Astrocyte (in vitro differentiated cells and primary cell): Measurements from ENCODE around the gene INSM1.

Experiments used
- CTCF ChIP-seq: IDR thresholded peaks from 2 replicates; pipeline ENCODE4 v1.5.1; 2011; ENCODE audit warnings: low read depth, mild to moderate bottlenecking, inconsistent platforms, low read length, moderate library complexity; ENCODE audit not compliant: insufficient read depth
- EZH2 ChIP-seq: IDR thresholded peaks from 2 replicates; pipeline ENCODE4 v1.6.1; 2012; ENCODE audit warnings: mild to moderate bottlenecking, low read length, inconsistent platforms; ENCODE audit not compliant: insufficient read depth

- TF ChIP-seq CTCF (no peak), EZH2 (no peak)
These were observed 45.0 kb upstream of the INSM1 start for GRCh38 chr20:20322912-20323311.
